GM19438 (cell line): ENCODE data around the gene BRSK2.

Source experiments
- ATAC-seq: cut with Tn5 transposase; IDR thresholded peaks from one replicate; pipeline ENCODE4 v1.9.1; 2021; ENCODE audit warnings: low read depth; ENCODE audit not compliant: unreplicated experiment

Gene BRSK2

GRCh38 chr11:1393038-1393710 is 3.4 kb downstream of the BRSK2 start:
- no peak for ATAC-seq

GRCh38 chr11:1394936-1395772 is 5.4 kb downstream of the BRSK2 start:
- no peak for ATAC-seq

GRCh38 chr11:1395773-1396374 is 6.1 kb downstream of the BRSK2 start:
- ATAC-seq = no peak

- no peak for ATAC-seq
Observed at GRCh38 chr11:1396375-1396841, 6.7 kb downstream of the BRSK2 start.

DNA sequence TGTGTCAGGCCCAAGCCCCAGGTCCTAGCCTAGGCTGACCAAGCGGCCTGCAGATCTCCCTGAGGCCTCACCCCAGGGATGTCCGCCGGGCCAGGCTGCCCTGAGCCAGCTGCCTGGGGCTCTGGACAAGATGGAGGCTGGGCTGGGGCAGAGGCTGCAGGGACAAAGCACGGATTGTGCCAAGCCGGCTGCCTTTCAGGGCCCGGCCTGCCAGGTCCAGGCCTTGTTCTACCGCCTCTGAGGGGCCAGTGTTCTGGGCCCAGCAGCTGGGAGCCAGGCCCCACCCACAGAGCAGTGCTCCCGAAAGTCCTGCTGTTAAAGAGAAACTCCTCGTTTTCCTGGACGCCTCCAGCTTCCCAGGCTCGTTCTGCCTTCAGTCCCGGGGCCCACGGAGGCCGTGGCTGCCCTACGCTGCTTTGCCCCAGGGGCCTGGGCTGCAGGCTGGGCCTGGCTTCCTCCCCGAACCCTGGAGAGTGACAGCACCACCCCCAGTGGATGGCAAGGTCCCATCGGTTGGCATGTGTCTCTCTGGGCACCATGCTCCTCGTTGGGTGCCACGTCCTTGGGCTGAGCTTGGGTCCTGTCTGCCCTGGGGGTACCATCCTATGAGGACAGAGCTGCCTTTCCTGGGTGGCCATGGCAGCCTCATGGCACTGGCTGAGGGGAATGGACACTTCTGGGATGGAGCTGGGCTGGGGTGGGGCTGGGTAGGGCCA is 7.6 kb downstream of the BRSK2 start:
- ATAC-seq = no peak

DNA sequence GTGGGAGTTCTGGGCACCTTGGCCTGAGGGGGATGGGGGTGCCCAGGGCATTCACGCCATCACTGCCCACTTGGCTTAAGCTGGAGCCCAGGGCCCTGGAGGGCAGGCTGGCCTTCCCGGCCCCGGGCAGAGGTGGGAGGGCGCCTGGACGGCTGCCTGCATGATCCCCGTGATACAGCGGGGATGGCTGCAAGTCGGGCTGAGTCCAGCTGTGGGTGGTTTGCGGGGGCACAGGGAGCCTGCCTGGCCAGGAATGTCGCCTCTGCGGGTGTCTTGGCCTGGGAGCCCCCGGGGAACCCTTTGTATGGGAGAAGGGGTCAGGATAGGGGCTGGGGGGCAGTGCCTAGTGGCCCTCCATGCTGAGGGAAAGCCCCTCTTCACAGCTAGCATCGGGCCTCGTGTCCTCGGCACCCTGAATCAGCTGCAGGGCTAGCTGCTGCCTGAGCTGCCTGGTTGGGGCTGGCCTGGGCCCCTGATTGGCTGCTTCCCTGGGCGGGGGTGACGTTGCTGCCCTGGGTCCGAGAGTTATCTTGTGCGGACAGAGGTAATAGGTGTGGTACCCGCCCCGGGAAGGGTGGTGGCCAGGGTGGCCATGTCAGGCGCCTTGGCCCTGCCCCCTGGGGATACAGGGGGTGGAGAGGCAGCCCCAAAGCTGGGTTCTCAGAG is 8.3 kb downstream of the BRSK2 start:
- ATAC-seq = no peak

DNA sequence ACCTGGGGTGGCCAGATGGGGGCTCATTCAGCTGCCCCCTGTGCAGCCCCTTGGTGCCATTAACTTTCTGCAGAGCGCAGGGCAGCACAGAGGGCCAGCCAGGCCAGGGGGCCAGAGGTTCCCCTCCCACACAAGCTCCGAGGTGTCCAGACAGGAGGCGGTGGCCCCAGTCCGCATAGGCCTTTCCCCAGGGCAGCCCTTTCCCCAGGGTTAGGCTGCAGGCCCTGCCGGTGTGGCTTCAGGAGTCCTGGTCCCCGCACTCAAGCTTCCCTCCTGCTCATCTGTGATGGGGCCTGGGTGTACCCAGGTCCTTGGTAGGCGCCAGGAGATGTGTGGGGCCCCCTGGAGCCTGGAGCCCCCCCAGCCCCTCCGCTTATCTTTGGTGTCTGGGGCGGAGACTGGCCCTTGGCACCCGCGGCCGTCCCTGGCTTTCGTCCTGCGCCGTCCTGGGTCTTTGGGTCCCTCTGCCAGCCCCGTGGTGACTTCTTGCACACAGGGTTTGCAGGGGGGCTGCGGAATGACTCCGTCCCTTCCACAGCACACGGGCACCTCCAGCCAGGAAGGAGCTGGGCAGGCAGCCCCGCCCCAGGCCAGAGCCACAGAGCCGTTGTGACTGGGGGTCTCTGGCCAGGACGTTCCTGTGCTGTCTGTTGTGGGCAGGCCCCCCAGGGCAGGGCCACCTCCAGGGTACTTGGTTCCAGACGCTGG is 8.9 kb downstream of the BRSK2 start:
- no peak for ATAC-seq

DNA sequence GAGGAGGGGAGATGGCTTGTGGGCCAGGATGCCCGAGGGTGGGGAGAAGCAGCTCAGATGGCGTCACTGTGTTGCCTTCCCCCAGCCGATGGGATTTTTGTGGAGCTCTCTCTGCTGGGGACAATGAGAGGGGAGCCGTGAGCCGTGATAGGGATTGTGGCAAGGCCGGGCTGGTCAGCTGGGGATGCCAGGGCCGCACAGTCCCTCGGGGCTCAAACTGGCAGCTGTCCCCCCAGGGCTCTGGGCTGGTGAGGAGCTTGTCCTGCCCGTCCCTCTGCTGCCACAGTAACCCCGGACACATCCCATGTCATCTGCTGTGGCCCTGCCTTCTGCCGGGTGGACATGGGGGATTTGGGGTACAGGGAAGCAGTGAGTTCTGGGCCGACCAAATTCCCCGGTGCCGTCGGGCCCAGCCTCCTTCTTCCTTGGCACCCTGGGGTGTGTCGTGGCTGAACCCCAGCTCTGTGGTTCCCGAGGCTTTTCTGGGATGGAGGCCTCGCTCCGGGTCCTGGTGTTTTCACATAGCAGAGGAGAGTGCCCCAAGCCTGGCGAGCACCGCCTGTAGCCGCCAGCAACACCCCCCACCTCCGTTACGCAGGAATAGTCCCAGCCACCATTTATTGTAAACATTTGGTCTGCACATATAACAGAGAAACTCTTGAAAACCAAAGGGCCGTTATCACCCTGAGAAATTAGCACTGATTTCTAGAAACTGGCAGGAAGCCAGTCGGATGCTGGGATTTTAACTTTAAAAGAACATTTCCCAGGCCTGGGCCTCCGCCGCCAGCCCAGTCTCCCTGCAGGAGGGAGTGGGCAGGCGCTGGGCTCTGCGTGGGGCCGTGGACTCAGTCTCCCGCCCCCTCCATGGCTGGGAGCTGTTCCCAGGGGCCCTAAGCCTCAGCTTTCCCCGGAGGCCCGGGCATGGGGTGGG is 9.9 kb downstream of the BRSK2 start:
- ATAC-seq = no peak

DNA sequence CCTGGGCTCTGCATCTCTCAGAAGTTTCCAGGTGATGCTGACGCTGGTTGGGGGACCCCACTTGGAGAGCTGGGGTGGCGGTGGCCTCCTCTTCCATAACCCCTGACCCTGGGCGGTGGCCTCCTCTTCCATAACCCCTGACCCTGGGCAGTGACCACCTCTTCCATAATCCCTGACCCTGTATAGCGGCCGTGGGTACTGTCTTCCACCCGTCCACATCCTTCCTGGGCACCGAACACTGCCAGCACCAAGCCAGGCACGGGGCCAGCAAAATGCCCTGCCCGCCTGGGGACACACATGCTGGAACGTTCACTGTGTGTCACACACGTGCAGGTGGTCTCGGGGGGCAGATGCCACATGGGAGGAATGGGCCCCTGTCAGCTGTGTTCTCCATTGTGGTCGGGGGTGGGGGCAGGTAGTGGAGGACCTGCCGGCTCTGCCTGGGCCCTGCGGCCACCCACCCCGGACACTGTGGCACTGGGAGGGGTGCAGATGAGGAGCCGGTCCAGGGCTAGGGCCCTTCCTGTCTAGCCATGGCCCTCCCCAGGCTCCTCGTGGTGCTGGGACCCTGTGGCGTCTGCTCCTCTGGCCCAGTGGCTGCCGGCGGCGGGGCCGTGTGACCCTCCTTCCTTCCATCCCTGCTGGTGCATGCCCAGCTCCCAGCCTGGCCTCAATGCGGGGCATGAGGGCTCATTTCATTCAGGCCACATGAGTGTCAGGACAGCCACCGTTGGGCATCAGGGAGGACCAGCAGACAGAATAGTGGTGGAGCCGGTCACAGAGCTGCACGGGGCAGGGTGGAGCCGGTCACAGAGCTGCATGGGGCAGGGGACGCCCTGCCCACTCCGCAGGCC is 10.8 kb downstream of the BRSK2 start:
- ATAC-seq = no peak

DNA sequence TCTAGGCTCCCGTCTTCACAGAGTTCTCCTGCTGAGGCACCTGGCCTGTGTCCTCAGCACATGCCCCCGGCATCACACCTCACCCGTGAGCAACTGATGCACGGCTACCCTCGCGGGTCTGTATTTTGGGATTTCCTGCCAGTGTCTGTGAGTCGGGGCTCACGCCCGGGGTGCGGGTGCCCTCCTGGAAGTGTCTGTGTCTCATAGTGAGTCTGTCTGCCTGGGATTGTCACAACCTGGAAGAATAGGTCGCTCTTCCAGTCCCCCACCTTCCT is 11.4 kb downstream of the BRSK2 start:
- no peak for ATAC-seq

GRCh38 chr11:1401656-1402221 is 12.0 kb downstream of the BRSK2 start:
- no peak for ATAC-seq

DNA sequence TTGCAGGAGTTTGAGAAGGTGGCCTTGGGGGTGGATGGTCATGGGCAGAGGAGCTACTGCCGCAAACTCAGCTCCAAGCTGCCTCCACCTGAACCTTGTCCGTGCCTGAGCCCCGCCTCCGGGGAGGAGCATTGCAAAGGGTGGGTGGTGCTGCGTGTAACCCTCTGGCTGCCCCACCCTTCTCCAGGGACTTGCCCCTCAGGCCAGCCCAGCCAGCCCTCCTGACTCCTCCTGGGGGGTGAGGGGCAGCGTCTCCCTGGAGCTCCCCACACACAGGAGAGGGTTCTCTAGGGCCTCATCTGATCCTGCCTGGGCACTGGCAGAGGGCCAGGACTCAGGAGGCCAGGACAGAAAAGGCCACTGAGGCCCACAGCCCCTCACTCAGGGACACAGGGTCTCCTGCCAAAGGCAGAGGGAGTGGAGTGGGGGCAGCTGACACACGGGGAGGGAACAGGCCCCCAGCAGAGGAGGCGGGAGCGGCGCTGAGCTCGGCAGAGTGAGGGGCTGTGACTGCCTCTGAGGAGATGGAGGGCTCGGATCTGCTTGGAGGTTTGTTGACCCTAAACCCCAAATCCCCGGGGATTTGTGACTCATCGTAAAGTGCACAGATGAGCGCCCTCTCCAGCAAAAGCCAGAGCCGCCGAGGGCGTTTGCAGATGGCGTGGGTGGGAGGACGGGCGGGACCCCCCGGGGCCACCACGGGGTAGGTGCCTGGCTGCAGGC is 12.8 kb downstream of the BRSK2 start:
- ATAC-seq = no peak

DNA sequence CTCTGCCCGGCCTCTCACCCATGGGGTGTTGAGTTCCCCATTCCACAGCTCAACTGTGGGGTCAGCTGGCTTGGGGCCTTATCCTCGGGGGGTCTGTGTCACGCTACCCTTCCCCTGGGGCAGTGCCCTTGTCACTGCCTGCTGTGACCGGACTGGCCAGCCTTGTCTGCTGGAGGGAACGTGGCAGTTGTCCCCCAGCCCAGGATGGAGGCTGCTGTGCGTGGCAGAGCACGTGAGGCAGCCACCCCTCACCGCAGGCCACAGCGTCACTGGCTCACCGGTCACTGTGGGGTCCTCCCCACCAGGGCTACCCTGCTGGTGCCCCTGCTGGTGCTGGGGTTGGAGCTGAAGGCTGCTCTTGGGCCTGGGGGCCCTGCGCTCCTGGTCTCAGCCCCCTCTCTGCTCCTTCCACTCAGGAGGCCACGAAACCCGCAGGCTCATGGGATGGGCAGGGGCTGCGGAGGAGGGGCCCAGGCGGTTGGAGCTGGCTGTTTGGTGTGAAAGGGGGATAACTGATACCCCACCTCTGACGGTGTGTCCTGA is 13.4 kb downstream of the BRSK2 start:
- no peak for ATAC-seq

DNA sequence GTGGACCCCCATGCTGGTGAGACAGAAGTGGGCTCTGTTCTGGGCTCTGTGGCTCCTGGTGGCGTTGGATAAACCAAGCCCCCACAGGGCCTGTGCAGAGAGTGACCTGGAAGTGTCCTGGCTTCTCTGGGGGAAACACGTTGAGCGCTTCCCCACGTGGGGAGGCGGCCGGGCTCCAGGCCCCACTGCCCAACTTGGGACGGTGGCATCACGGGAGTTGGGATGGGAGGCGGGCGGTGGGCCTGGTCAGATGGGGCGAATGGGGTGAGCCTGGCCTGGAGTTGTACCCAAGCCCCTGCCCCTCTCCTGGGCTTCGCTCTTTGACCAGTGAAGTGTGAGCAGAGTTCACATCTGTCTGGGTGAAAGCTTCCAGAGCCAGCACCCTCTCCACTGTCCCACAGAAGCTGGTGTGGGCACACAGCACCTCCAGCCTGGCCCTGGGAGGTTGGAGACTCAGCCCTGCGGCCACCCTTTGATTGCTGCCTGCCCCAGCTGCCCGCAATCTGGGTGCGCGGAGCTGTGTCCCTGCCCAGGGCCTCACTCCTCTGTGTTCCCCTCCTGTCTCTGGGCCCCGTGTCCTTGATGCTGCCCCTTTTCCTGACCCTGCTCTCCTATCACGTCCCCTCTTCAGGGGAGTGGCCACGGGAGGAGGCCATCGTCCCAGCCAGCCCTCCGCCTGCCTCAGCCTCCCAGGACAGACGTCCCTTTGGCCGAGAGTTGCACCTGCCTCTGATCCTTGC is 14.2 kb downstream of the BRSK2 start:
- no peak for ATAC-seq

DNA sequence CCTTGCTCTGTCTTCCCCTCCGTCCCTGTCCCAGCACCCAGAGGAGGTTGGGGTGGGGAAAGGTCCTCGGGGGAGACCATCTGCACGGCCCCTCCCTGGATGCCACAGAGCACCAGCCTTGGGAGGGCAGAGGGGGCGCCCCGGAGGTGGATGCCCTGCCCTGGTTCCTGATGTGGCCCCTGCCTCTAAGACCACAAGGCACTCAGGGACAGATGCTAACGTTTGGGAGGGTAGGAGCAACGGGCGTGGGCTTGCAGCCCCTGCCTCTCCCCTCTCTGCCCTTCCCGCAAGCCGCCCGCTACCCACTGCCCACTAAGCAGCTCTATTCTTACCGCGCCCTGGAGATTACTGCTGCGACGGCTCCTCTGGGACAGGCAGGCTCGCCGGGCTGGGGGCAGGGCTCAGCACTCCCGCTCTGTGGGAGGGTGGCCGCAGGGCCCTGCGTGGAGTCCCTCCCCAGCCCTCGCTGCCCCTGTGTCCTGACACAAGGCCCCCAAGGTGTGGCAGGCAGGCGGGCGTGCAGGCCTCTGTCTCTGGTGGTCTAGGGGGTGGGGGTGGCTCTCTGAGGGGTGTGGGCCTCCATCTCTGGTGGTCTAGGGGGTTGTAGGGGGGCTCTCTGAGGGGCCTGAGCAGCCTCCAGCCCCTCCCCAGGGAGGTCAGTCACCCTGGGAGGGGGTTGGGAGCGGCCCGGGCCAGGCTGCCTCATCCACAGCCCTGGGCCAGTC is 14.9 kb downstream of the BRSK2 start:
- ATAC-seq = no peak
